Measurements from ENCODE around the gene CRADD. TPM values are rescaled to one million over a fixed set of nuclear protein-coding genes. Genes with fewer than 3 reads are reported as not detected.
A peak's percentile ranks its signal among the peaks of the same experiment; 100 is the strongest.

Gene CRADD
- total and polyA plus RNA-seq, 4 donors: 6.3 to 28.9 (median 16.6) TPM

- ATAC-seq (ENCODE audit: insufficient read depth, low FRiP score) (no peak), DNase-seq (no peak)
- H3K27ac ChIP-seq (ENCODE audit: low read depth in 1 of 2, low read length in 1 of 2): no peak overlapping the region
- H3K9me3 ChIP-seq (ENCODE audit: control insufficient read depth in 4 of 4, insufficient read depth in 3 of 4, low read length in 3 of 4): no peaks in the 10 kb centered on the region
- peaks cover 0 to 35% (median 4%) of the 10 kb centered on the region in 5 donors for H3K4me1 ChIP-seq (ENCODE audit: control insufficient read depth in 5 of 5, insufficient read depth in 5 of 5, low read length in 5 of 5)
- no peak overlapping the region for H3K4me3 ChIP-seq
- H3K27me3 ChIP-seq (ENCODE audit: control insufficient read depth in 3 of 3, insufficient read depth in 3 of 3, low read length in 2 of 3): no peaks in the 10 kb centered on the region
- WGBS, 2 donors: 96% methylated on average over 3 of the region's 3 CpGs
- H3K36me3 ChIP-seq (ENCODE audit: control insufficient read depth in 4 of 4, insufficient read depth in 4 of 4, low read length in 4 of 4): no peaks in the 10 kb centered on the region
- TF ChIP-seq, protein P1, sequence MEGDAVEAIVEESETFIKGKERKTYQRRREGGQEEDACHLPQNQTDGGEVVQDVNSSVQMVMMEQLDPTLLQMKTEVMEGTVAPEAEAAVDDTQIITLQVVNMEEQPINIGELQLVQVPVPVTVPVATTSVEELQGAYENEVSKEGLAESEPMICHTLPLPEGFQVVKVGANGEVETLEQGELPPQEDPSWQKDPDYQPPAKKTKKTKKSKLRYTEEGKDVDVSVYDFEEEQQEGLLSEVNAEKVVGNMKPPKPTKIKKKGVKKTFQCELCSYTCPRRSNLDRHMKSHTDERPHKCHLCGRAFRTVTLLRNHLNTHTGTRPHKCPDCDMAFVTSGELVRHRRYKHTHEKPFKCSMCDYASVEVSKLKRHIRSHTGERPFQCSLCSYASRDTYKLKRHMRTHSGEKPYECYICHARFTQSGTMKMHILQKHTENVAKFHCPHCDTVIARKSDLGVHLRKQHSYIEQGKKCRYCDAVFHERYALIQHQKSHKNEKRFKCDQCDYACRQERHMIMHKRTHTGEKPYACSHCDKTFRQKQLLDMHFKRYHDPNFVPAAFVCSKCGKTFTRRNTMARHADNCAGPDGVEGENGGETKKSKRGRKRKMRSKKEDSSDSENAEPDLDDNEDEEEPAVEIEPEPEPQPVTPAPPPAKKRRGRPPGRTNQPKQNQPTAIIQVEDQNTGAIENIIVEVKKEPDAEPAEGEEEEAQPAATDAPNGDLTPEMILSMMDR (IDR thresholded peaks at IDR 0.05; ENCODE audit: control extremely low read depth, extremely low read depth): no peak
- no peak overlapping the region for H3K9ac ChIP-seq (ENCODE audit: insufficient read depth in 1 of 2, low read length in 2 of 2)
Measured at GRCh38 chr12:93762912-93763553, 85.9 kb downstream of the CRADD start.

DNA sequence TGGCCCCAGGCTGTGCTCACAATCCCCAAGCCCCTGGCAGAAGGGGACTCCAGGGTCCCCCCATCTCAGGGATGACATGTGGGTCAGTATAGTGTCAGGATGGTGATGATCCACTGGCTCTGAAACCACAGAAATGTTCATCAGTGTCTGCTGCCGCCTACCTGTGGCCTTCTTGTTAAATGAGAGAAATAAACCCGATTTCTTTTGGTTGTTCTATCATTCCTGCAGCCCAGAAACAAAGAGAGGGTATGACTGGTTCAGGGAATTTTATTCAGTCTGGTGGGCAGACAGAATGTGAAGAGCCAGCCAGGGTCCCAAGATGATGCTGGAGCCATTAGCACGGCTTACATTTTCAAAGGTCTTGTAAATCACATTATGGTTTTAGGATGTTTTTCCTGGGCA lies 86.6 kb downstream of the CRADD start:
- Histone ChIP-seq H3K4me1 (ENCODE audit: control insufficient read depth in 5 of 5, insufficient read depth in 5 of 5, low read length in 5 of 5) (peaks cover 0 to 34% (median 4%) of the 10 kb centered on the region in 5 donors), H3K4me3 (no peak overlapping the region), H3K27me3 (ENCODE audit: control insufficient read depth in 3 of 3, insufficient read depth in 3 of 3, low read length in 2 of 3) (no peaks in the 10 kb centered on the region), H3K36me3 (ENCODE audit: control insufficient read depth in 4 of 4, insufficient read depth in 4 of 4, low read length in 4 of 4) (no peaks in the 10 kb centered on the region), H3K27ac (ENCODE audit: low read depth in 1 of 2, low read length in 1 of 2) (no peak overlapping the region), H3K9ac (ENCODE audit: insufficient read depth in 1 of 2, low read length in 2 of 2) (no peak overlapping the region), H3K9me3 (ENCODE audit: control insufficient read depth in 4 of 4, insufficient read depth in 3 of 4, low read length in 3 of 4) (no peaks in the 10 kb centered on the region)
- 90 to 94% methylated on average over 3 of the region's 3 CpGs for WGBS, 2 donors
- ATAC-seq (ENCODE audit: insufficient read depth, low FRiP score) (no peak), DNase-seq (no peak)
- TF ChIP-seq, protein P1 (IDR thresholded peaks at IDR 0.05; ENCODE audit: control extremely low read depth, extremely low read depth): no peak

- Histone ChIP-seq H3K27ac (ENCODE audit: low read depth in 1 of 2, low read length in 1 of 2) (peak overlapping the region in 1 of 2 donors; percentile 61), H3K4me1 (ENCODE audit: control insufficient read depth in 5 of 5, insufficient read depth in 5 of 5, low read length in 5 of 5) (peaks cover 0 to 23% (median 4%) of the 10 kb centered on the region in 5 donors), H3K9me3 (ENCODE audit: control insufficient read depth in 4 of 4, insufficient read depth in 3 of 4, low read length in 3 of 4) (no peaks in the 10 kb centered on the region), H3K36me3 (ENCODE audit: control insufficient read depth in 4 of 4, insufficient read depth in 4 of 4, low read length in 4 of 4) (no peaks in the 10 kb centered on the region), H3K27me3 (ENCODE audit: control insufficient read depth in 3 of 3, insufficient read depth in 3 of 3, low read length in 2 of 3) (no peaks in the 10 kb centered on the region), H3K9ac (ENCODE audit: insufficient read depth in 1 of 2, low read length in 2 of 2) (no peak overlapping the region), H3K4me3 (no peak overlapping the region)
- ATAC-seq (ENCODE audit: insufficient read depth, low FRiP score) (no peak), DNase-seq (no peak)
- 85 to 90% methylated on average over 2 of the region's 2 CpGs for WGBS, 2 donors
- TF ChIP-seq, protein P1 (IDR thresholded peaks at IDR 0.05; ENCODE audit: control extremely low read depth, extremely low read depth): no peak
Measured at GRCh38 chr12:93766371-93766770, 89.2 kb downstream of the CRADD start.

All from lung (tissue), 12 donors.